ENCODE results near the gene RAB3IL1. TPM values are rescaled to one million over a fixed set of nuclear protein-coding genes. Genes with fewer than 3 reads are reported as not detected.
"Not testable (repeated sequence)": the region's sequence is repeated elsewhere in the genome, so short reads cannot be mapped to it uniquely, and the experiment has no call there.

Gene RAB3IL1
- total RNA-seq, 4 donors from 2014 or later, result 6.5 to 27.7 (median 15.2) TPM

DNA sequence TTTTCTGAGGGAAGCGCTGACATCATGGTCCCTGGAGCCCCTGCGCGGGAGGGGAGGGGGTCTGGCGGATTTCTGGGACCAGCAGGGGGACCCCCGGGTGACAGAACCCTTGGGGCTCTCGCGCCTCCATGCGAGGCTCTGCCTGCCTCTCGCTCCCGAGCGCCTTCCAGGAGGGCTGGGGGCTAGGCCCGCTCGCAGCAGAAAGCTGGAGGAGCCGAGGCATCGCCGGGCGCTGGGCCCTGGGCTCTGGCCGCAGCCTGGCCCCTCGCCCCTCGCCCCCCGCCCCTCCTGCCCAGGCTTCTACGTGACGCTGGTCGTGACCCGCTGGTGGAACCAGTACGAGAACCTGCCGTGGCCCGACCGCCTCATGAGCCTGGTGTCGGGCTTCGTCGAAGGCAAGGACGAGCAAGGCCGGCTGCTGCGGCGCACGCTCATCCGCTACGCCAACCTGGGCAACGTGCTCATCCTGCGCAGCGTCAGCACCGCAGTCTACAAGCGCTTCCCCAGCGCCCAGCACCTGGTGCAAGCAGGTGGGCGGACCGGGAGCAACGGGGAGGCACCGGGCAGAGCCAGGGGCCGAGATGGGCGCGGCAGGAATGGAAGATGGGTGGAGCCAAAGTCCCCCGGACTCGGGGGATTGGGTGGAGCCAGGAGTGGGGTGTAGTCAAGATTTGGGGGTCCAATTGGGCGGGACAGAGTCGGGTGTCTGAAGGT lies 38.2 kb upstream of the RAB3IL1 start:
- Histone ChIP-seq H3K36me3 (no peaks in the 10 kb centered on the region), H3K27ac (peak overlapping the region in 2 of 3 donors; percentile 49 to 61), H3K9me3 (no peaks in the 10 kb centered on the region), H3K4me1 (peaks cover 7 to 15% of the 10 kb centered on the region in 2 donors), H3K4me3 (replicated peaks in 1 of 3) (peak overlapping the region in 1 of 3 donors; percentile 32), H3K27me3 (no peaks in the 10 kb centered on the region)
- DNase-seq, result peak; percentile 29 to 35
- TF ChIP-seq, protein P1, sequence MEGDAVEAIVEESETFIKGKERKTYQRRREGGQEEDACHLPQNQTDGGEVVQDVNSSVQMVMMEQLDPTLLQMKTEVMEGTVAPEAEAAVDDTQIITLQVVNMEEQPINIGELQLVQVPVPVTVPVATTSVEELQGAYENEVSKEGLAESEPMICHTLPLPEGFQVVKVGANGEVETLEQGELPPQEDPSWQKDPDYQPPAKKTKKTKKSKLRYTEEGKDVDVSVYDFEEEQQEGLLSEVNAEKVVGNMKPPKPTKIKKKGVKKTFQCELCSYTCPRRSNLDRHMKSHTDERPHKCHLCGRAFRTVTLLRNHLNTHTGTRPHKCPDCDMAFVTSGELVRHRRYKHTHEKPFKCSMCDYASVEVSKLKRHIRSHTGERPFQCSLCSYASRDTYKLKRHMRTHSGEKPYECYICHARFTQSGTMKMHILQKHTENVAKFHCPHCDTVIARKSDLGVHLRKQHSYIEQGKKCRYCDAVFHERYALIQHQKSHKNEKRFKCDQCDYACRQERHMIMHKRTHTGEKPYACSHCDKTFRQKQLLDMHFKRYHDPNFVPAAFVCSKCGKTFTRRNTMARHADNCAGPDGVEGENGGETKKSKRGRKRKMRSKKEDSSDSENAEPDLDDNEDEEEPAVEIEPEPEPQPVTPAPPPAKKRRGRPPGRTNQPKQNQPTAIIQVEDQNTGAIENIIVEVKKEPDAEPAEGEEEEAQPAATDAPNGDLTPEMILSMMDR (IDR thresholded peaks at IDR 0.05), result no peak
- no peak for TF ChIP-seq POLR2A (IDR thresholded peaks at IDR 0.05)
- 5 to 13% methylated on average over 10 to 16 of the region's 56 CpGs for WGBS, 2 donors
- intact Hi-C loops (cut with DNase I), result no loop called here

- Histone ChIP-seq H3K4me1 (peaks cover 7 to 15% of the 10 kb centered on the region in 2 donors), H3K27me3 (no peaks in the 10 kb centered on the region), H3K27ac (peak overlapping the region in 2 of 3 donors; percentile 49 to 61), H3K4me3 (replicated peaks in 1 of 3) (peak overlapping the region in 1 of 3 donors; percentile 32), H3K36me3 (no peaks in the 10 kb centered on the region), H3K9me3 (no peaks in the 10 kb centered on the region)
- WGBS, 2 donors, result 8 to 11% methylated on average over 19 to 21 of the region's 21 CpGs
- intact Hi-C loops (cut with DNase I), result no loop called here
- peak; percentile 37 to 49 for DNase-seq
- TF ChIP-seq, protein P1 (IDR thresholded peaks at IDR 0.05), result peak in 1 of 6 experiments; percentile 17
- TF ChIP-seq POLR2A (IDR thresholded peaks at IDR 0.05), result no peak
These were observed 37.6 kb upstream of the RAB3IL1 start for GRCh38 chr11:61954851-61955421.

DNA sequence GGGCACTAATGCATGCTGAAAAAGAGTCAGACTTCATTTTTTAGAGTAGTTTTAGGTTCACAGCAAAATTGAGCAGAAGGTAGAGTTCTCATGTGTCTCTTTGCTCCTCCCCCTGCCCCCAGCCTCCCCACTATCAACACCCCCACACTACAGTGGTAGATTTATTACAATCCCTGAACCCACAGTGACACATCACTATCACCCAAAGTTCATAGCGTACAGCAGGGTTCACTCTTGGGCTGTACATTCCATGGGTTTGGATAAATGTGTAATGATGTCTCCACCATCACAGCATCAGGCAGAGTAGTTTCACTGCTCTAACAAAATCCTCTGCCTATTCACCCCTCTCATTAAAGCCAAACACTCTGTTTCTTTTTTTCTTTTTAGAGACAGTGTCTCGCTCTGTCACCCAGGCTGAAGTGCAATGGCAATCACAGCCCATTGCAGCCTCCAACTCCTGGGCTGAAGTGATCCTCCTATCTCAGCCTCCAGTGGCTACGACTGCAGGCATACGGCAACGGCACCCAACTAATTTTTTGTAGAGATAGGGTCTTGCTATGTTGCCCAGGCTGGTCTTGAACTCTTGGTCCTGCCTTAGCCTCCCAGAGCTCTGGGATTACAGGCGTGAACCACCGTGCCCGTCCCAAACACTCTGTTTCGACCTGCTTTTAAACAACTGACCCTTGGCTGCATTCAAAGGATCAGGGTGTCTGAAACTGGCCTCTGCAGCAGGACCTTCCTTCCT lies 36.9 kb upstream of the RAB3IL1 start:
- intact Hi-C loops (cut with DNase I), result no loop called here
- WGBS, 2 donors, result 94 to 95% methylated on average over 9 of the region's 9 CpGs

DNA sequence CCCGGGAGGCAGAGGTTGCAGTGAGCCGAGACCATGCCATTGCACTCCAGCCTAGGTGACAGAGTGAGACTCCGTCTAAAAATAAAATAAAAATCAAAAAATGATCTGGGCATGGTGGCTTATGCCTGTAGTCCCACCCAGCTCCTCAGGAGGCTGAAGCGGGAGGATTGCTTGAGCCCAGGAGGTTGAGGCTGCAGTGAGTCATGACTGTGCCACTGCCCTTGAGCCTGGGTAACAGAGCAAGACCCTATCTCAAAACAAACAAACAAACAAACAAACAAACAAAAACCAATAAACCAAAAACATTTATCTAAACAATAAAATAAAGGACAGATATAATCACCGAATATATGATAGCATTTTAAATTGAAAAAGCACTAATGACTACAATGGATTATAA lies 36.3 kb upstream of the RAB3IL1 start:
- WGBS, 2 donors, result 96% methylated on average over 5 of the region's 5 CpGs
- intact Hi-C loops (cut with DNase I); DNase-seq; H3K27me3 ChIP-seq; H3K9me3 ChIP-seq; H3K4me3 ChIP-seq (replicated peaks in 1 of 3); H3K36me3 ChIP-seq; H3K27ac ChIP-seq: not testable (repeated sequence)
- peaks cover 10 to 23% of the 10 kb centered on the region in 2 donors for H3K4me1 ChIP-seq

More for the DNA sequence above, 36.9 kb upstream of the RAB3IL1 start:
- no peak for DNase-seq
- no peaks in the 10 kb centered on the region for H3K27me3 ChIP-seq
- peak overlapping the region in 2 of 3 donors; percentile 27 to 32 for H3K27ac ChIP-seq
- no peaks in the 10 kb centered on the region for H3K36me3 ChIP-seq
- no peak overlapping the region for H3K4me3 ChIP-seq (replicated peaks in 1 of 3)
- peaks cover 10 to 21% of the 10 kb centered on the region in 2 donors for H3K4me1 ChIP-seq
- no peak for TF ChIP-seq POLR2A (IDR thresholded peaks at IDR 0.05)
- TF ChIP-seq, protein P1 (IDR thresholded peaks at IDR 0.05), result no peak
- no peaks in the 10 kb centered on the region for H3K9me3 ChIP-seq

GRCh38 chr11:61952882-61953281 lies 35.5 kb upstream of the RAB3IL1 start:
- WGBS, 2 donors, result 80 to 88% methylated on average over 3 of the region's 3 CpGs
- no peak for TF ChIP-seq POLR2A (IDR thresholded peaks at IDR 0.05)
- TF ChIP-seq, protein P1 (IDR thresholded peaks at IDR 0.05), result no peak
- no peak for DNase-seq
- H3K4me3 ChIP-seq (replicated peaks in 1 of 3), result no peak overlapping the region
- no peaks in the 10 kb centered on the region for H3K27me3 ChIP-seq
- H3K27ac ChIP-seq, result no peak overlapping the region
- H3K9me3 ChIP-seq, result no peaks in the 10 kb centered on the region
- H3K36me3 ChIP-seq, result no peaks in the 10 kb centered on the region
- intact Hi-C loops (cut with DNase I), result no loop called here
- H3K4me1 ChIP-seq, result peaks cover 11 to 24% of the 10 kb centered on the region in 2 donors
